CMK (cell line): ENCODE measurements around the gene FMN2.
"Not testable (repeated sequence)": the region's sequence is repeated elsewhere in the genome, so short reads cannot be mapped to it uniquely, and the experiment has no call there.

Experiments used
- DNase-seq: peaks from one replicate; pipeline ENCODE4 v3.0.0-alpha.2; 2010; ENCODE audit warnings: low read depth

Gene FMN2

DNA sequence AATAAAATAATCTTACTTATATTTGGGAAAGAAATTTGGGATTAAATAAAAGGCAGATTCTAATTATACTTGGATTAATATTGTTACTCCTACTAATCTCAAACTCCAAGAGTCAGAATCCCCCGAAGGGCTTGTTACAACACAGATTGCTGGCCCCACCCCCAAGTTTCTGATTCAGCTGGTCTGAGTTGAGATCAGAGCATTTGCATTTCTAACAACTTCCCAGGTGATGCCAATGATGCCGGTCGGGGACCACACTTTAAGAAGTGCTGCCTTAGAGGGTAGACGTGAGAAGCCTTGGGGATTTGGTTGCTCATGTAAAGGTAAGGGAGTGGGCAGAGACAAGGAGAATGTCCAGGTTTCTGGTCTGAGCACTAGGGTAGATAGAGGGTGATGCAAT, 47.2 kb downstream of the FMN2 start:
- DNase-seq, result no peak

- DNase-seq, result no peak
These were observed 47.8 kb downstream of the FMN2 start for GRCh38 chr1:240139511-240139910.

DNA sequence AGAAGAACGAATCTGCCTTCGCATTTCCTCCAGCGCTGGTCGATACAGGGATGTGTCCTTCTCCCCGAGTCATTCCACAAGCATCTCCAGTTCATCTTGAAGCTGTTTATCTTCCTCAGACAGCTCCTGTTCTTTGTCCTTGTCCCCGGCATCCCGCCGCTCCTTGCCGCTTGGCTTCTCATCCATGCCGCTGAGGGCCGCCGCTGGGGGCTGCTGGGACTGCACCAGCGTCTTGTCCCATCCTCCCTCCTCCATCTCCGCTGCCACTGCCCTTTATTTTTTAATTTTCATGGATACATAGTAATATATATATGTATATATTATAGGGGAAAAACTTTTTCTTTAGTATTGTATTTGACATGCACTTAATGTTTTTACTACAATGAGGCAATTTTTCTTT, 53.4 kb downstream of the FMN2 start:
- DNase-seq, result no peak

DNA sequence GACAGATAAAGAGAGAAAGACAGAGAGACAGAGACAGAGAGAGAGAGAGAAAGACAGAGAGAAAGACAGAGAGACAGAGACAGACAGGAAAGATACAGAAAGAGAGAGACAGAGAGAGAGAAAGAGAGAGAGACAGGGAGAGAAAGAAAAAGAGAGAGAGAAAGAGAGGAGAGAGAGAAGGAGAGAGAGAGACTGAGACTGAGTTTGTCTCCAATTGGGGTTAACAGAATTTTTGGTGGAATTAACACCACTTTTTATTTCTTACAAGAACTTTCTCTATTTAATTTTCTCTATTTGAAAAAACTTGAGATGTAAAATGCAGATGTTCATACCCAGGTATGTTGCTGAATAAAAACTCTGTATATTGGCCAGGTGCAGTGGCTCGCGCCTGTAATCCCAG, 56.6 kb downstream of the FMN2 start:
- no peak for DNase-seq

DNA sequence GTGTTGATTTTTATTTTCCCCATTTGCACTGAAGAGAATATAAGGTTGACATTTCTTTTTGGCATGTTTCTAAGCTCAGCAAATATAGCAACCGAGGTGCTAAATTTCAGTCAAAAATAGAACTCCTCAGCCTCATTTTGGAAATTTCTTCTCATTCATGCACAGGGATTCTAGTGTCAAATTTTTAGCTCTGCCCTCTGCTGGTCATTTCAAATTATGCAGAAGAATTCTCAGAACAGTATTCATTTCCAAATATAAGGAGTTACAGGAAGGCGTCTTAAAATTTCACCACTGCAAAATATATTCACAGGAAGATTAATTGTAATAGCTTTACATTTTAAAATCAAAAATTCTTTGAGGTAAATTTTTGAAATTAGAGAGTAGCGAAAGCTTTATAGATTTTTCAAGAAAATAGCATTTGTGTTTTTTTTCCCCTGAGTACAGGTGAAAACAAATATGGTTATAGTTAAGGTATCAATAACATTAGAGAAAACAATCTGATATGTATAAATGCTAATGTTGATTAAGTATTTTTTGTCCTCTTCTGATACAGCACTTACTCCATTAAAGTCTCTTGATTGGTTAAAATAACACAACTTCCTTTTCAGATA, 57.9 kb downstream of the FMN2 start:
- DNase-seq, result peak; percentile 9

- DNase-seq, result no peak
These were observed 59.6 kb downstream of the FMN2 start for GRCh38 chr1:240151136-240151735.

- no peak for DNase-seq
These were observed 61.1 kb downstream of the FMN2 start for GRCh38 chr1:240152611-240153297.

GRCh38 chr1:240155605-240156004, 63.9 kb downstream of the FMN2 start:
- DNase-seq, result no peak

- no peak for DNase-seq
These were observed 73.1 kb downstream of the FMN2 start for GRCh38 chr1:240164742-240165141.

- no peak for DNase-seq
These were observed 77.5 kb downstream of the FMN2 start for GRCh38 chr1:240169188-240169587.

DNA sequence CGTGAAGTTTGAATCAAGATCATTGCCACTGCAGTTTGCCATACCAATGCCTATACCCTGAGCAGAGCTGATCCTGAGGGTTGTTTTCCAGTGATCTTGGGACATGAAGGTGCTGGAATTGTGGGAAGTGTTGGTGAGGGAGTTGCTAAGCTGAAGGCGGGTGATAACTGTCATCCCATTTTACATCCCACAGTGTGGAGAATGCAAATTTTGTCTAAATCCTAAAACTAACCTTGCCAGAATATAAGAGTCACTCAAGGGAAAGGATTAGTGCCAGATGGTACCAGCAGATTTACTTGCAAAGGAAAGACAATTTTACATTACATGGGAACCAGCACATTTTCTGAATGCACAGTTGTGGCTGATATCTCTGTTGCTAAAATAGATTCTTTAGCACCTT, 78.6 kb downstream of the FMN2 start:
- DNase-seq, result no peak

DNA sequence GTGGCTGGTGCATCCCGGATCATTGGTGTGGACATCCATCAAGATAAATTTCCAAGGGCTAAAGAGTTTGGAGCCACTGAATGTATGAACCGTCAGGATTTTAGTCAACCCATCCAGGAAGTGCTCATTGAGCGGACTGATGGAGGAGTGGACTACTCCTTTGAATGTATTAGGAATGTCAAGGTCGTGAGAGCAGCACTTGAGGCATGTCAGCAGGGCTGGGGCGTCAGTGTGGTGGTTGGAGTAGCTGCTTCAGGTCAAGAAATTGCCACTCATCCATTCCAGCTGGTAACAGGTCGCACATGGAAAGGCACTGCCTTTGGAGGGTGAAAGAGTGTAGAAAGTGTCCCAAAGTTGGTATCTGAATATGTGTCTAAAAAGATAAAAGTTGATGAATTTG, 79.1 kb downstream of the FMN2 start:
- no peak for DNase-seq

DNA sequence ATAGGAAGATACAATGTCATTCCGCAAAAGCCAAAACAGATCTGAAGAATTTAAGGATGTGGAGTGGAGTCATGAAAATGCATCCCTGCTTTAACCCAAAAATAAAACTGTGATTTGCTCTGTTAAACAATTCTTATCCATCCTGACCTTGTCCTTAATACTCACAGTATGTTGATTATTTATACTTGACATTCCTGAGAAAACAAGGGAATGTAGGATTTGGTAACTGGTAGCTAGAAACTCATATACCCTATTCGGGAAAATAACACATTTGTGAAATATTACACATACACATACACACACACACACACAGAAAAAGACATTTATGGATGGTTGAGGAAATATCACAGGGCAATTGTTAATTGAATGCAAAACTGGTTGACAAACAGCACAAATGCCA, 80.2 kb downstream of the FMN2 start:
- no peak for DNase-seq

GRCh38 chr1:240173836-240174235, 82.2 kb downstream of the FMN2 start:
- no peak for DNase-seq

- DNase-seq, result no peak
These were observed 83.1 kb downstream of the FMN2 start for GRCh38 chr1:240174734-240175133.

DNA sequence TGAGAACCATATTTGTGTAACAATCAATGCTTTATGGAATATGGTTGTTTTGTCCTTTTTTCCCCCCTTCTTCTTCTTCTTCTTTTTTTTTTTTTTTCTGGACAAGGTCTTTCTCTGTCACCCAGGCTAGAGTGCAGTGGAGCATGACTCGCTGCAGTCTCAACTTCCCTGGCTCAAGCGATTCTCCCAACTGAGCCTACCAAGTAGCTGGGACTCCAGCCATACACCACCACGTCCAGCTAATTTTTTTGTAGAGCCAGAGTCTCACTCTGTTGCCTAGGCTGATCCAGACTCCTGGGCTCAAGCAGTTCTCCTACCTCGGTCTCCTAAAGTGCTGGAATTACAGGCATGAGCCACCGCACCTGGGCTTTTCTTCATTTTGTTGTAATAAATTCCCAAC, 86.7 kb downstream of the FMN2 start:
- DNase-seq, result no peak

DNA sequence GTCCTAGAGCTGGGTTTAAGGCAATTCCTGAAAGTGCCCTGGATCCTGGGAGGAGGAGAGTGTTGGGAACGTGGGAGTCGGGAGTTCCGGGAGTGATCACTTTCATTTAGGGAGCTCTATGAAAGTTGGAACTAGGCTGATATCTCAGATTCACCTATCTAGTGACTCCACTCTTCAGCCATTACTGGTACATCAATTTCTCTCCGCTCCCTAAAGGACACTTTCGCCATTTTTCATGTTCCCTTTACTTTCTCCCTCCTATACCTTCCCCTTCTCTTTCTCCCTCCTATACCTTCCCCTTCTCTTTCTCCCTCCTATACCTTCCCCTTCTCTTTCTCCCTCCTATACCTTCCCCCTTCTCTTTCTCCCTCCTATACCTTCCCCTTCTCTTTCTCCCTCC, 93.0 kb downstream of the FMN2 start:
- DNase-seq, result not testable (repeated sequence)

DNA sequence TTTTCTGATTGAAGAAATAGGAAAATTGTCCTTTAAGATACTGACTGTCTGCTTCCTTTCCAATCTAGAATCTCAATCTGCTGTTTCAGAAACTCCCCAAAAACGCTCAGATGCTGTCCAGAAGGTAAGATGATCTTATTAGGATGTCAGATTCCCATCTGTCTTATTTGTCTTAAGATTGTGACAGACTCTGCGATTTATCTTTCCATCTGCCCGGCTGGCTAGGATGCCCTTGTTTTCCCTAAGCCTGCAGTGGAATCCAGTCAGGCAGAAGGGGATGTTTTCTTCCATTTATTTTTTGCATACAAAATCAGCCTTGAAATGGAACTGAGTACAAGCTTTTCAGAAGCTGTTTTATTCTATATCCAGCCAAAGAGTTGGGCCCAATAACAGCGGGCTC, 96.5 kb downstream of the FMN2 start:
- DNase-seq, result no peak

DNA sequence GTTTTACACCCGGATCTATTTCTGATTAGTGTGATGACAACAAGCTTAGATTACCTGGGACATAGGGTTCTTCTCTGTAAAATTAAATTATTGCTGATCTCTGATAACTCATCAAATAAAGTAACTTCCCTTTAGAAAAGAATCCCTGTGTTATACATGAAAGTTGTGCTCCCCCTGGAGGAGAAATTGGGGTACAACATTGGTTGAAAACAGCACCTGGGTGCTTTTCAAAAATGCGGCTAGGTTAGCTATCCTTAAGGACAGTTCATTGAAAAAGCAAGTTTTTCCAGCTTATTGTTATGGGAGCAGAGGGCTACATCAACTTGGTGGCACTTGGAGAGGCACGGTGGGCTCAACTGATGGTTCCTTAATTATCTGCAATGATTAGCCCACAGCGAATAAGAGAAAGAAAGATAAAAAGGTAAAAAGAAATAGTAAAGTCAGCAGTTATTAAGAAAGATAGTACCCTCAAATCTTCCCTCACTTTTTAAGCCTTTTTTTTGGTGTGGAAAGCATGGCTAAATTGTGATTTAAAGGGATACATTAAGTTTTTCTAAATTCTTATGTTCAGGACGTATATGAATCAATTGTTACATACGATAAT, 97.8 kb downstream of the FMN2 start:
- DNase-seq, result peak; percentile 5

GRCh38 chr1:240190881-240191401, 99.3 kb downstream of the FMN2 start:
- DNase-seq, result no peak

DNA sequence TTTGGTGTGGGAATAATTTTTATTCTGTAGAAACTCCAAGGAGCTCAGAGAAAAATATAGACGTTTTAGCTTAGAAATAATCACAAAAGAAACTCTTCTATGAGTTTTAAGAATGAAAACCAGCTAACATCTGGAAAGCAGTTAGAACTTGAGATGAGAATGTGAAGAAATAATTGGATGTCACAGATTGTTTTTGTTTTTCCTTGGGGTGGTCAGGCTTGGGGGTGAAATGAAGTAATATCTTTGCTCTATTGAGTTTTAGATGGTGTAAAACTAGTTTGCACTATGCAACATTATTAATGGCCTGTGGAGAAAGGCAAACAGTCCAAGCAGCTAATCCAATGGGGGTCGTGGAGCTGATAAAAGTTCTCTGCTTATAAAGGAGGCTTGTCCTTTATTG, 101.2 kb downstream of the FMN2 start:
- no peak for DNase-seq

DNA sequence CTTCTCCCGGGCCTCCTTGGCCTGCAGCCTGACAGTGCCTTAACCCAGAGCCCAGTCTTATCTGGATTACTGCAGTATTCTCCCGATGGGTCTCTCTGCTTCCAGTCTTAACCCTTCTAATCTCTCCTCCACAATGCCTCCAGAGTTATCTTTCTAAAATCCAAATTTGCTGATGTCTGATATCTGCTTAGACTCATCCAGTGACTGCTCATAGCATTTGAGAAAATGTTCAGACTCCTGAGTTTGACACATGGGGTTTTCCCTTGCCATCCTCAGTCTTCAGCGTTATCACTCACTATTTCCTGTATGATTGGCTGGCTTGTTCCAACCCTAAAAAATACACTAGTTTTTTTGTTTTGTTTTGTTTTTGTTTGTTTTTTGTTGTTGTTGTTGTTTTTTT, 102.0 kb downstream of the FMN2 start:
- DNase-seq, result no peak

- no peak for DNase-seq
These were observed 102.4 kb downstream of the FMN2 start for GRCh38 chr1:240194120-240194519.
